ENCODE results near the gene SH3RF3.

DNA sequence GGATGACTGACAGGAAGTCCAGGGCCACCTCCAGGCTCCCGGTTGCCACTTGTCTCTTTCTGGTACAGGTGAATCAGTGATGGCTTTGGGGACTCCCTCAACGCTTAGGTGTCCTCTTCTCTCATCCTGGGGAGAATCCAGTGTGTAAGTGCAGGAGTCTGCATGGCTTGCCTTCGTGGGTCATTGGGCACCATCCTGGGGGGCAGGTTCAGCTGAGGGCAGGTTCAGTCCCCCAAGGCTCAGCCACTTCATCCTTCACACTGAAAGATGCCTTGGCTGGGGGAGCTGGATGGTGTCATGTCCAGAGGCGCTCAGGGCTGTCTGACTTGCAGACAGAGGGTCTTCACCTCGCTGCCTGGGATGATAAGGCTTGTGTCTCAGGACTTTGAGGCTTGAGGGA, 29.2 kb downstream of the SH3RF3 start:
- TF ChIP-seq, protein P1, sequence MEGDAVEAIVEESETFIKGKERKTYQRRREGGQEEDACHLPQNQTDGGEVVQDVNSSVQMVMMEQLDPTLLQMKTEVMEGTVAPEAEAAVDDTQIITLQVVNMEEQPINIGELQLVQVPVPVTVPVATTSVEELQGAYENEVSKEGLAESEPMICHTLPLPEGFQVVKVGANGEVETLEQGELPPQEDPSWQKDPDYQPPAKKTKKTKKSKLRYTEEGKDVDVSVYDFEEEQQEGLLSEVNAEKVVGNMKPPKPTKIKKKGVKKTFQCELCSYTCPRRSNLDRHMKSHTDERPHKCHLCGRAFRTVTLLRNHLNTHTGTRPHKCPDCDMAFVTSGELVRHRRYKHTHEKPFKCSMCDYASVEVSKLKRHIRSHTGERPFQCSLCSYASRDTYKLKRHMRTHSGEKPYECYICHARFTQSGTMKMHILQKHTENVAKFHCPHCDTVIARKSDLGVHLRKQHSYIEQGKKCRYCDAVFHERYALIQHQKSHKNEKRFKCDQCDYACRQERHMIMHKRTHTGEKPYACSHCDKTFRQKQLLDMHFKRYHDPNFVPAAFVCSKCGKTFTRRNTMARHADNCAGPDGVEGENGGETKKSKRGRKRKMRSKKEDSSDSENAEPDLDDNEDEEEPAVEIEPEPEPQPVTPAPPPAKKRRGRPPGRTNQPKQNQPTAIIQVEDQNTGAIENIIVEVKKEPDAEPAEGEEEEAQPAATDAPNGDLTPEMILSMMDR (IDR thresholded peaks at IDR 0.05) = no peak
- TF ChIP-seq POLR2AphosphoS5 (IDR thresholded peaks at IDR 0.05) (no peak), POLR2A (IDR thresholded peaks at IDR 0.05) (no peak), EP300 (IDR thresholded peaks at IDR 0.05) (no peak)
